Activated CD4-positive, CD25-positive, alpha-beta regulatory T cell (primary cell): ENCODE measurements around the gene BMPER.

Experiments
- DNase-seq, 4 experiments: peaks; one replicate each; lab custom pipeline; 2025; lab: John Stamatoyannopoulos, UW

The BMPER gene

GRCh38 chr7:33970536-33970935 lies 65.2 kb downstream of the BMPER start:
- no peak for DNase-seq

DNA sequence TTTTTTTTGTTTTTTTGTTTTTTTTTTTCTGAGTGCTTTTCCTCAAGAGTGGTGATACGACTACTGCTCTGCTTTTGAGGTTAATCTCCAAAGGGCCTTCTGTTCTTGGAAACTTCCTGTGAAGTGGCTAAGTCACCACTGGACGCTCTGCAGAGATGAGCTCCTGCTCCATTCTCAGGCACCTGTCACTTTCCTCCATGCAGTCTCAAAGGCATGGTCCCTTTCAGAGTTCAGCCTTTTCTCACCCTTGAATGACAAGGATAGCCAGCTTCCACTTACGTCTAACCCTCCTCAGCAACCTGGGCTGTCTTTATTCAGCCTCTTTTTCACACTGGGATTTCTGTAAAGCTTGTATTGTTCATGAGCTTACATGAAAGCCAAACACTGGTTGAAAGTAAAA lies 65.8 kb downstream of the BMPER start:
- DNase-seq = no peak

DNA sequence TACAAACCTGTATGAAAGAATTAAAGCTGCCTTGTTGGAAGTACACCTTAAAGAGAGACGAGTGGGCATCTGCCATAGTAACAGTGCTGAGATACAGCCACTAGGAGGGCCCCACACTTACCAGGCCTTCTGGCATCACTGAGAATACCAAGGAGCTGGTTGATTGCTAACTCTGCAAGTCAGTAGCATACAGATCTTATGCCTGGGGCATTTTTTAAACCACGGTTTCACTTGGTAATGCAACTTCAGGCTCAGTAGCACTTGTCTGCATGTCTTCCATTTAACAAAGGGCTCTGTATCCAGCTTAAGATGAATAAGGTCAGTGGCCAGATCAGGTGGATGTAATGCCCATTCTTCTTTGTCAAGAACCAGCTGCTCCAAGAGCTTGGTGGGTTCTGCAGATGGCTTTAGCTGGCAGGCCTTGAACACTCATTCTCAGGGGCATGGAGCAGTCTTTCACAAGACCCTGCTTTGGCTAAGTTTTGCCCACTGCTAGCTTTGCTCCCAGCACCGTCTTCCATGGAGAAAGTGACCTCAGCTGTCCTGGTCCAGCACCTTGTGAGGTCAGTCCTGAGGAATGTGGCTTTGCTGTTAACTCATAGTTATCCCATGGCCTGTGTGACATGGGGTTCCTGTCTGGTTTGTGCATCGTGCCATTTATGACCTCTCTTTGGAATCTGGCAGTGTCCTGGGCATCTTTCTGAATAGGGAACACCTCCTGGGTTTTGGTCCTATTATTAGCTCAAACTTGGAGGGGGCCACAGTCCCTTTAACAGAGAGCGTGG lies 68.1 kb downstream of the BMPER start:
- no peak for DNase-seq

GRCh38 chr7:33979300-33979806 lies 74.0 kb downstream of the BMPER start:
- no peak for DNase-seq

DNA sequence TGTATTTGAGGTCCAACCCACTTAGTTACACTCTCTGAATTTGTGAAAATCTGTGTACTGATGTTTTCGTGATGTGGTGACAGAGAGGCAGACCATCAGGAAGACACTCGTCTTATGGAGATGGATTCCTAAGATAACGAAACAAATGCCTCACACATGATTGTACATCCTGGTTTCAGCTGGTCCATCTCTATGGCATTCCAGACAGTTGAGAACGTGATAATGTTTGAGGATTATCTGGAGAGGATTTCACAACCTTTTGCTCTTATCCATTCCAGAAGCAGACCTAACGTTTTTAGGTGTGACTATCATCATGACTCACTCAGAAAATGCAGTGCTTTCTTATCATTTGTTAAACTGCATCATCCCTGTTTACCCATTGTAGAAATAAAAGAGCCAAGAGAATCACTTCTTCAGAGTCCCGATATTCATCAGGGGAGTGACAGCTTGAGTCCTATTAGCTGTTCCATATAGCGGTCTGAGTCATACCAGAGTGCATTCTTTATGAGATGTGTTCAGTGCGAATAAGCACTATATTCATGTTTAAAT lies 74.5 kb downstream of the BMPER start:
- no peak for DNase-seq

- no peak for DNase-seq
Measured at GRCh38 chr7:33981226-33981625, 75.9 kb downstream of the BMPER start.

DNA sequence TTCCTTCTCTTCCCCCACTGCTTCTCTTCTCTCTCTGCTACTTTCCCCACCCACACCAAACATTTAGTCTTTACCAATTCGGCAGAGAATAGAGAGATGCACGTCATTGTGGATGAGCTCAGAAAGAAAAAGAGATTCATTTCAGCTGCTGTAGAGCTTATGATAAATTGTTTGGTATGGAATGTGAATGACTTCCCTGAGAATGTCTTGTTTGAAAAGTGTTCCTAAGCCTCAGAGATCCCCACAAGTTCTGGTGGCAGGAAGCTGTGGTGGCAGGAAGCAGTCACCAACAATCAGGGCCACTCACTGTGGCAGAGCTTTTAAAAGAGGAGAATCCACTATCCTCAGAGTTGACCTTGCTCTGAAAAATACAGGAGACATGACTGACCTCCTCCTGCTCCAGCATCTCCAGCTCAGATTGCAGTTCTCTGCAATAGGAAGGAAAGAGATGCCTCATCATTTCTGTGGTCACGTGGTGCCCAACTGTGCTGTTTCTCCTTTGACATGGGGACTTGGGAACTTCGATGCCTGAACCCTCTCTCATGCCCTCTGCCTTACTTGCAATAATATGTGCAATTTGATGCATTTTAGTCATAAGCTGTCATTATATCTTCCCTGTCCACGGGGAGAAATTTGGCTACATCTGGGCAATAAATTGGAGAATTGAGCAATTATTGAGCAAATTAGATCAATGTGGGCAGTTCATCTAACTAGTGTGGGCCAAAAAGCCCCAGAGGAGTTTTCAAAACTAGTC lies 76.5 kb downstream of the BMPER start:
- DNase-seq = no peak

- no peak for DNase-seq
Measured at GRCh38 chr7:33982425-33982786, 77.1 kb downstream of the BMPER start.

DNA sequence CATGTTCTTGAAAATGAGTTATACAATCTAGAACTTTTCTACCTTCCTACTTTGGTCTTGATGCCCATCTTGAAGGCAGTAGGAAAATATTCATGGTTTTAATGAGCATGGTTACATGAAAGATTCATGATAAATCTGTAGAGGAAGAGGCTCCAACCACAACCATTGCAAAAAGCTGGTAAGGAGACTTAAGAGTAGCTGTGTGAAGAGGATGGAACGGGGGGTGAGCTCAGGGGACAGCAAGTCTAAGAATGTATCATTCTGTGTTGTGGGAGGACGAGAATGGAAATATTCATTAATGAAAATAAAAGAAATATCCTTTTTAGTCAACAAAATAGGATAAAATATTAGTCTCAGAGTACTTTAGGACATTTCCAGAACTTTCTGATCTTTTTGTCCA lies 81.1 kb downstream of the BMPER start:
- DNase-seq = no peak

- no peak for DNase-seq
Measured at GRCh38 chr7:33986951-33987947, 81.9 kb downstream of the BMPER start.

GRCh38 chr7:33996899-33997298 lies 91.6 kb downstream of the BMPER start:
- no peak for DNase-seq

- DNase-seq = no peak
Measured at GRCh38 chr7:33998476-33998875, 93.1 kb downstream of the BMPER start.

DNA sequence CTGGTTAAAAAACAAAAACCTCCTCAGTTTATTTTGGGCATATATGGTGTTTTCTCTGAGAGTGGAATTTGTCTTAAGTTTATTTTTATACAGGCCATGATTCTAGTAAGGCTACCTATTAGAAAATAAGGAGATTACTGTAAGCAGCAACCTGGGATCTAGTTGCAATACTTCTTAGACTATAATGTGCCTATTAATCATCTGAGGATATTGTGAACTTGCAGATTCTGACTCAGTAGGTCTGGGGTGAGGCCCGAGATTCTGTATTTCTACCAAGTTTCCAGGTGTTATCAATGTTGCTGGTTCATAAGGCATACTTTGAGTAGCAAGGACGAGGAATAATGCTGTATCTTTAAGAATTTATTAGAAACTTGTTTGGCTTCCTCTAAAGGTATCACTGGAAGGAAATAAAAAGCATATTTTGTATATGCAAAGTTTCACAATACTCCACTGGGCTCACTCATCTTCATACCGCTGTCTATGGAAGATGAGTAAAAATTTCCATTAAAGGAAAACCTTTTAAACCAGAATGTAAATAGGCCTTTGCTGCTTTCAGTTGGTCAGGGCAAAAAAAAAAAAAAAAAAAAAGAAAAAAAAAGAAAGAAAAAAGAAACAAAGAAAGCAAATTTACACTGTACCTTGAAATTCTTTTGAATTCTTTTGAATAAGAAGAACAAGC lies 105.8 kb downstream of the BMPER start:
- no peak for DNase-seq

DNA sequence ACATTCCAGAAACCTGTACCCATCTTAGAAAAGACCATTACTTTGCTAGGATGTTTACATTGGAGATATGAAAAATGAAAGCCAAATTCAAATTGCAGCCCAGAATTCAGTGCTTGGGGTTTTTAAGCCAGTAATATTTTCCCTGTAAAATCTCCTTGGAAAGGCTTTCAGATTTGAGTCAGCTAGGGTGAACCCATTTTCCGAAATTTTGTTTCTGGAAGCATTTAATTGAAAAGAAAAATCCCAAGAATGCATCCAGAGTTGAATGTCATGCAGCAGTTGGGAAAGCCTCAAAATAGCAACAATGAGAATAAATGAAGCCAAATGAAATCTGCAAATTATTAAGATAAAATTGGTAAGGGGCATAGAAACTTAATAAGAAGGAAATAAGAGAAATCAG lies 106.4 kb downstream of the BMPER start:
- no peak for DNase-seq

GRCh38 chr7:34013421-34013820 lies 108.1 kb downstream of the BMPER start:
- no peak for DNase-seq

DNA sequence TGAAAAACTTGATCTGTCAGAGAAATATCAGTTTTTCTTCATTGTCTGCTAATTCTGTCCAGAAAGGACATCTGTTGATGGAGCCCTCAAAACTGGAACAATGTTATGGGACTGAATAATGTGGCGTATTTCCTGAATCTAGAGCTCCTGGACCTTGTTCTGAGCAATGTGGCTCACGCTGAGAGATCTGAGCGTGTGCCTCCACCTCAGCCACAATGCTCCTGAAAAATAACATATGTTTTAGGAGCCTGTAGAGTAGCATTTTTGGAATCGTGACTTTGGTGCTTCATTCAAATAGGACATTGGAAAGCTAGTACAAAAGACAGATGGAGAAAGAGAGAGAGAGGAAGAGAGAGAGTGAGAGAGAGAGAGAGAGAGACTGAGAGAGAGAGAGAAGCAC lies 110.3 kb downstream of the BMPER start:
- no peak for DNase-seq

GRCh38 chr7:34016876-34017275 lies 111.5 kb downstream of the BMPER start:
- DNase-seq = no peak

DNA sequence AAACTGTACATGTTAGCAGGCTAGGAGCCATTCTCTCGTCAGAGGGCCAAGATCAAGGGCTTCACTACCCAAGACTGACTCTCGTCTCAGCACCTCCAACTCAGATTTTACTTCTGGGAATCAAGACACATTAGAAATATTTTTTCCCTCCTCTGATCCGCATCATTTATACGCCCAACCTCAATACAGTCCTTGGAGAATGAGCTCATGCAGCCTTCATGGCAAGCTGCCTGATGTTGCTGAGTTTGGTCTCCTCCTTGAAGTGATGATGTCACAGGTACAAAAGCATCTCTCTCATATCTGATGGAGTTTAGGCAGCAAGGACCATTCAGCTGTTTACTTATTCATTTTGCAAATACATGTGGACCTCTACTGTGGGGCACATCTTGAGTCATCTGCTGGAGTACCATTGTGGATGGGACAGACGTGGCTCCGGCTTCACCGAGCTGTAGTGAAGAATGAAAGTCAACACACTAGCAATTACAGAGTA lies 114.0 kb downstream of the BMPER start:
- DNase-seq = no peak

DNA sequence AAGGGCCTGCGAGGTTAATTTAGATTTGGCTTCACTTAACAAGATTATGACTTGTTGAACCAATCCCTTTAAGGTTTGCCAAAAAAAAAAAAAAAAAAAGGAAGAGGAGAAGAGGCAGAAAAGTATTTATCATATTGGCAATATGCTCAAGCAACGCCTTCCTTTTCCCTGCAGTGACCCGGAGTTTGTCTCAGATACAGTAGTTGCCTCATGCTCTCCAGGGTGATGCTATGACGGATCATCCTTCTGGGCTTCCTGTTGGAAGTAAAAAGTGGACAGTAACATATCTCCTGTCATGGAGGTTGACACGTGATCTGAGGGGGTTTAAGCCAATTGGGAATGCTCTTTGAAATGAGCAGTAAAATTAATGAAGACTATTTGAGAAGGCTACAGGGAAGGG lies 117.3 kb downstream of the BMPER start:
- no peak for DNase-seq

DNA sequence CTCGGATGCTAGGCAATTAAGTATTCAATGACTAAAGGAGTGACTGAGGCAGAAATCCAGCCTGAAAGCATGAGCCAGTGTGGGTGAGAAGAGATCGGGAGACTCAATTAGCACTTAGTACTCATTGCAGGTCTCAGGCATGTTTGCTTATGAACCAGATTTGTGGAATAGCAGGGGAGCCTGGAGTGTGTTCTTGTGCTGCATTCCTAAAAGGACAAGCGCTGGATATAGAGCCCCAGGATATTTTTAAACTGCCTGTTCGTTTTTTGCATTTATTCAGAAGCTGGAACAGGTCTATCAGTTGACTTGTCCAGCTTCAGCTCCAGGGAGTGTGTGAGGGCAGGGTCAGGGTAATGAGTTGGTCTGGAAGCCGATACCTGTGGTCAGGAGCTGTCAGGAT lies 120.3 kb downstream of the BMPER start:
- DNase-seq = no peak
